GM12878 (cell line): ENCODE measurements around the gene GABBR1. TPM values are rescaled to one million over a fixed set of nuclear protein-coding genes. Genes with fewer than 3 reads are reported as not detected.

Experiments
- ATAC-seq: fragments of 200-7000 bp; cut with Tn5 transposase; 3 replicates; pipeline ENCODE4 v1.9.1; 2020; ENCODE audit warnings: mild to moderate bottlenecking, moderate library complexity
- BruUV-seq: library from RNA; stranded (reverse); fragments of 400-500 nt; replicated peaks from 2 replicates; lab custom pipeline; 2021; lab: Mats Ljungman, UMichigan
- CTCF ChIA-PET: fragments of 300-600 bp; sonication (Branson Sonifier 250); formaldehyde crosslinking; extraction: SDS; loops from one replicate; lab custom pipeline; 2021; ENCODE audit warnings: inconsistent platforms; lab: Yijun Ruan, JAX
- POLR2A ChIA-PET: fragments of 350-600 bp; formaldehyde crosslinking; extraction: SDS; loops from one replicate; lab custom pipeline; 2021; ENCODE audit warnings: inconsistent platforms; lab: Charles Lee
- RAD21 ChIA-PET: fragments of 300-600 bp; sonication (Branson Sonifier 250); formaldehyde crosslinking; loops from one replicate; lab custom pipeline; 2023; ENCODE audit warnings: antibody characterized with exemption; ENCODE audit not compliant: unreplicated experiment; lab: Charles Lee
- SMC1A ChIA-PET: fragments of 300-600 bp; sonication (Branson Sonifier 250); formaldehyde crosslinking; loops from one replicate; lab custom pipeline; 2023; ENCODE audit not compliant: unreplicated experiment, uncharacterized antibody; lab: Charles Lee
- DNase-seq: peaks from one replicate; pipeline ENCODE4 v3.0.0-alpha.2; 2011; ENCODE audit warnings: low read depth, low spot score
- FAIRE-seq: peaks from 3 replicates; lab custom pipeline; 2011; peaks lifted over from hg19 to GRCh38; lab: Jason Lieb, UNC
- H2AFZ ChIP-seq: 2 replicates; pipeline ENCODE4 v1.6.0; 2011; ENCODE audit warnings: low read depth, low read length, control low read depth; ENCODE audit not compliant: control insufficient read depth
- H3K27ac ChIP-seq: 2 replicates; pipeline ENCODE4 v1.5.1; 2011; ENCODE audit warnings: control low read depth; ENCODE audit not compliant: control insufficient read depth, insufficient read depth
- H3K27me3 ChIP-seq, 2 experiments: replicated peaks in 1 of 2; 2 replicates each; pipeline versions ENCODE4 v1.6.0 to v1.6.1; 2011; ENCODE audit warnings: low read length in 1 of 2; ENCODE audit not compliant: control insufficient read depth in 2 of 2, insufficient read depth in 2 of 2
- H3K36me3 ChIP-seq, 2 experiments: 2 replicates each; pipeline ENCODE4 v1.5.1; 2011; ENCODE audit warnings: low read length in 1 of 2; ENCODE audit not compliant: control insufficient read depth in 2 of 2, insufficient read depth in 2 of 2
- H3K4me1 ChIP-seq: 2 replicates; pipeline ENCODE4 v1.6.1; 2011; ENCODE audit warnings: mild to moderate bottlenecking, low read length, moderate library complexity, mixed read lengths; ENCODE audit not compliant: control insufficient read depth, insufficient read depth
- H3K4me2 ChIP-seq: 2 replicates; pipeline ENCODE4 v1.6.0; 2011; ENCODE audit warnings: control low read depth; ENCODE audit not compliant: control insufficient read depth, insufficient read depth
- H3K4me3 ChIP-seq: fragments of 200-600 bp; sonication (generic); 2 replicates; pipeline ENCODE4 v1.5.1; 2016
- H3K79me2 ChIP-seq: 2 replicates; pipeline ENCODE4 v1.6.0; 2011; ENCODE audit warnings: low read length; ENCODE audit not compliant: control insufficient read depth, insufficient read depth
- H3K9ac ChIP-seq: 2 replicates; pipeline ENCODE4 v1.8.0; 2011; ENCODE audit warnings: low read length, control low read depth, mixed read lengths; ENCODE audit not compliant: control insufficient read depth, insufficient read depth
- H3K9me3 ChIP-seq: replicated peaks from 3 replicates; pipeline ENCODE4 v1.5.1; 2011; ENCODE audit warnings: mild to moderate bottlenecking, low read length; ENCODE audit not compliant: control insufficient read depth, insufficient read depth
- H4K20me1 ChIP-seq: 2 replicates; pipeline ENCODE4 v1.6.0; 2011; ENCODE audit not compliant: control insufficient read depth, insufficient read depth
- ASH2L ChIP-seq: fragments of 300-600, 200-600 bp; sonication (generic); IDR thresholded peaks from 2 replicates; pipeline ENCODE4 v1.6.1; 2017; ENCODE audit warnings: low read depth, mild to moderate bottlenecking, borderline replicate concordance
- BCL3 ChIP-seq: IDR thresholded peaks from 2 replicates; pipeline ENCODE4 v1.6.1; 2011; ENCODE audit warnings: borderline replicate concordance, low read depth, mild to moderate bottlenecking, moderate library complexity, low read length; ENCODE audit not compliant: insufficient read depth, poor library complexity, severe bottlenecking
- CHD4 ChIP-seq: fragments of 200-600 bp; sonication (generic); IDR thresholded peaks from 2 replicates; pipeline ENCODE4 v1.6.1; 2016; ENCODE audit warnings: mild to moderate bottlenecking
- ESRRA ChIP-seq: IDR thresholded peaks from 2 replicates; pipeline ENCODE4 v1.6.1; 2012; ENCODE audit warnings: mild to moderate bottlenecking, low read length, improper control_type of control experiment
- ETV6 ChIP-seq, 2 experiments: fragments of 450-650 bp in 1 of 2; IDR thresholded peaks in 1 of 2; conservative IDR thresholded peaks in 1 of 2; 2 replicates each; pipeline ENCODE4 v1.6.1; 2014; ENCODE audit warnings: antibody characterized with exemption in 1 of 2, borderline replicate concordance in 1 of 2, low read depth in 1 of 2, mild to moderate bottlenecking in 1 of 2, moderate library complexity in 1 of 2
- GABPA ChIP-seq: IDR thresholded peaks from 2 replicates; pipeline ENCODE4 v1.6.1; 2014; ENCODE audit warnings: antibody characterized with exemption, low read depth, mild to moderate bottlenecking, inconsistent platforms
- HDAC2 ChIP-seq: fragments of 200-600 bp; sonication (generic); IDR thresholded peaks from 2 replicates; pipeline ENCODE4 v1.6.1; 2017
- IRF5 ChIP-seq: fragments of 450-650 bp; IDR thresholded peaks from 2 replicates; pipeline ENCODE4 v1.6.1; 2017; ENCODE audit warnings: borderline replicate concordance
- MAX ChIP-seq: IDR thresholded peaks from 2 replicates; pipeline ENCODE4 v1.6.1; 2012; ENCODE audit warnings: low read depth, low read length, improper control_type of control experiment
- MLLT1 ChIP-seq: fragments of 450-650 bp; IDR thresholded peaks from 2 replicates; pipeline ENCODE4 v1.6.1; 2016; ENCODE audit warnings: mild to moderate bottlenecking
- NFYB ChIP-seq: IDR thresholded peaks from 2 replicates; pipeline ENCODE4 v1.6.1; 2011; ENCODE audit warnings: low read depth, mild to moderate bottlenecking, low read length, improper control_type of control experiment, moderate library complexity; ENCODE audit not compliant: insufficient read depth
- NR2C1 ChIP-seq: fragments of 450-650 bp; IDR thresholded peaks from 2 replicates; pipeline ENCODE4 v1.6.1; 2017; ENCODE audit warnings: antibody characterized with exemption, mild to moderate bottlenecking, moderate library complexity
- NR2F1 ChIP-seq: fragments of 450-650 bp; conservative IDR thresholded peaks from 2 replicates; pipeline ENCODE4 v1.6.1; 2017; ENCODE audit warnings: mild to moderate bottlenecking
- SKIL ChIP-seq: fragments of 450-650 bp; IDR thresholded peaks from 2 replicates; pipeline ENCODE4 v1.6.1; 2017; ENCODE audit warnings: mild to moderate bottlenecking, low read depth, inconsistent platforms; ENCODE audit not compliant: poor library complexity, severe bottlenecking
- USF2 ChIP-seq: IDR thresholded peaks from 2 replicates; pipeline ENCODE4 v1.6.1; 2011; ENCODE audit warnings: low read depth, low read length, improper control_type of control experiment, borderline replicate concordance
- YY1 ChIP-seq: IDR thresholded peaks from 2 replicates; pipeline ENCODE4 v1.6.1; 2011; ENCODE audit warnings: low read depth, mild to moderate bottlenecking, low read length
- WGBS: methylation state at CpG from one replicate; pipeline ENCODE4 v1.1.6; 2016; ENCODE audit warnings: low lambda C conversion rate; ENCODE audit not compliant: insufficient replicate concordance, insufficient coverage; ENCODE audit errors: missing lambda C conversion rate; 5-methylcytosine and 5-hydroxymethylcytosine counted together
- in situ Hi-C: fragments of 300-500 bp; cut with MboI; formaldehyde crosslinking; loops from 9 replicates; pipeline ENCODE4 v1.14.3; 2018; ENCODE audit warnings: mixed read lengths
- intact Hi-C: fragments of 100-400 bp; cut with micrococcal nuclease; formaldehyde crosslinking; loops from one replicate; pipeline ENCODE4 v1.14.2; 2022; ENCODE audit not compliant: unreplicated experiment
- polyA plus RNA-seq, 11 experiments: library from polyadenylated mRNA; depleted of rRNA in 4 of 11; unstranded in 6 of 11; stranded (reverse) in 5 of 11; fragments of >200 nt; fragmentation: Nextera tagmentation in 4 of 11; fragmentation: Illumina TruSeq in 1 of 11; extraction: Ambion mirVana in 4 of 11; extraction: Trizol in 1 of 11; gene quantifications; 1 replicate in 1 of 11; 2 replicates in 10 of 11; pipeline versions ENCODE4 v1.2.1 to v1.2.3, GENCODE V29; 2011 to 2016; ENCODE audit warnings: inconsistent platforms in 2 of 11, missing spikeins in 2 of 11, low read depth in 1 of 11
- total RNA-seq, 4 experiments: library from RNA; depleted of rRNA in 3 of 4; stranded (reverse); fragments of >200 nt in 3 of 4; fragmentation: Illumina TruSeq in 1 of 4; extraction: Trizol in 1 of 4; gene quantifications; 2 replicates each; pipeline versions ENCODE4 v1.2.1 to v1.2.3, GENCODE V29; 2013 to 2021

GABBR1 gene
- total and polyA plus RNA-seq, 10 of the 15 experiments (the other 5 are each of a cell fraction or from before 2014, with no cell fraction given) = 0.11 to 5.2 (median 1.0) TPM

GRCh38 chr6:29675561-29675960, 42.6 kb upstream of the GABBR1 start:
- TF ChIP-seq BCL3 (no peak), NR2C1 (no peak), NFYB (no peak), MAX (no peak), ESRRA (no peak), ETV6 (conservative IDR thresholded peaks at IDR 0.05 in 1 of 2, IDR thresholded peaks at IDR 0.05 in 1 of 2; ENCODE audit: borderline replicate concordance in 1 of 2, low read depth in 1 of 2) (no peak), IRF5 (no peak), CHD4 (no peak), YY1 (no peak), NR2F1 (no peak), USF2 (no peak), ASH2L (no peak), GABPA (no peak), HDAC2 (no peak), MLLT1 (no peak), SKIL (no peak)
- TF ChIP-seq, all 136 proteins: peak for 0
- H3K4me1 ChIP-seq = peaks cover 3% of the 10 kb centered on the region; the same call in 1 of the 2 replicates
- intact Hi-C loops (no loop called here), in situ Hi-C loops (no loop called here)
- H3K27me3 ChIP-seq = peaks cover under 1 to 1% of the 10 kb centered on the region in 2 experiments; a peak in 1 of 4 replicates
- RAD21 ChIA-PET = no interaction called here
- no peak overlapping the region for H3K4me3 ChIP-seq
- no peaks in the 10 kb centered on the region for H4K20me1 ChIP-seq
- CTCF ChIA-PET = interaction anchor here (0.7 to 4.4 kb wide), 4 partner anchors 9 to 104 kb away, joined by 3 to 24 read pairs (median 12); no protein-coding TSS in a partner anchor
- WGBS = 94% methylated on average over 1 of the region's 1 CpG
- no peak overlapping the region for H3K9ac ChIP-seq
- H3K79me2 ChIP-seq = no peaks in the 10 kb centered on the region
- ATAC-seq (no peak), FAIRE-seq (no peak), DNase-seq (no peak)
- POLR2A ChIA-PET = no interaction called here
- H3K9me3 ChIP-seq = no peaks in the 10 kb centered on the region
- no peak overlapping the region for H3K4me2 ChIP-seq
- H3K36me3 ChIP-seq = no peaks in the 10 kb centered on the region
- no TSS peak for BruUV-seq
- no peak overlapping the region for H3K27ac ChIP-seq
- no peak overlapping the region for H2AFZ ChIP-seq
- SMC1A ChIA-PET = interaction anchor here (0.9 to 1.7 kb wide), 2 partner anchors 9 to 22 kb away, joined by 3 to 6 read pairs; no protein-coding TSS in a partner anchor
